CD4-positive, alpha-beta T cell (primary cell): ENCODE data around the gene NCK2. TPM values are rescaled to one million over a fixed set of nuclear protein-coding genes. Genes with fewer than 3 reads are reported as not detected.

Experiments used
- ATAC-seq: fragments of 200-7000 bp; cut with Tn5 transposase; one replicate; pipeline ENCODE4 v1.10.0; 2022; ENCODE audit warnings: mild to moderate bottlenecking; ENCODE audit not compliant: poor library complexity
- CTCF ChIA-PET: fragments of 350-600 bp; sonication (Branson Sonifier 250); formaldehyde crosslinking; loops from one replicate; lab custom pipeline; 2021; ENCODE audit warnings: antibody characterized with exemption, inconsistent platforms; lab: Charles Lee
- POLR2A ChIA-PET: fragments of 350-600 bp; sonication (Branson Sonifier 250); formaldehyde crosslinking; loops from one replicate; lab custom pipeline; 2021; ENCODE audit warnings: antibody characterized with exemption, inconsistent platforms; lab: Charles Lee
- DNase-seq, 14 experiments: peaks; one replicate each; pipeline ENCODE4 v3.0.0-alpha.2; 2013 to 2020; ENCODE audit warnings: mixed read lengths in 2 of 14
- H3K27ac ChIP-seq, 2 donors: one replicate each; pipeline versions ENCODE4 v1.5.1 to v1.7.0; 2013; ENCODE audit warnings: low read length in 2 of 2, low read depth in 1 of 2, mild to moderate bottlenecking in 1 of 2
- H3K27me3 ChIP-seq, 2 experiments: 1 replicate in 1 of 2; 2 replicates in 1 of 2; pipeline versions ENCODE4 v1.6.1 to v1.7.0; 2013; ENCODE audit warnings: low read length in 2 of 2, control low read depth in 1 of 2, mild to moderate bottlenecking in 1 of 2, moderate library complexity in 1 of 2; ENCODE audit not compliant: insufficient read depth in 2 of 2, control insufficient read depth in 1 of 2
- H3K36me3 ChIP-seq: one replicate; pipeline ENCODE4 v1.6.1; 2013; ENCODE audit warnings: low read length, control low read depth; ENCODE audit not compliant: insufficient read depth
- H3K4me1 ChIP-seq: one replicate; pipeline ENCODE4 v1.6.1; 2013; ENCODE audit warnings: low read length, control low read depth; ENCODE audit not compliant: insufficient read depth
- H3K4me3 ChIP-seq: one replicate; pipeline ENCODE4 v1.5.1; 2013; ENCODE audit warnings: mild to moderate bottlenecking, low read length, moderate library complexity
- H3K9me3 ChIP-seq, 2 experiments: 1 replicate in 1 of 2; 2 replicates in 1 of 2; pipeline versions ENCODE4 v1.6.1 to v1.7.0; 2013; ENCODE audit warnings: low read length in 2 of 2, mild to moderate bottlenecking in 2 of 2, control low read depth in 1 of 2, moderate library complexity in 1 of 2; ENCODE audit not compliant: control insufficient read depth in 1 of 2, insufficient read depth in 1 of 2
- H3K27ac Mint-ChIP-seq: one replicate; pipeline ENCODE4 v1.8.0; 2020; ENCODE audit warnings: mixed read lengths
- H3K27me3 Mint-ChIP-seq: one replicate; pipeline ENCODE4 v1.8.0; 2021; ENCODE audit warnings: mixed read lengths
- H3K36me3 Mint-ChIP-seq: one replicate; pipeline ENCODE4 v1.8.0; 2021; ENCODE audit warnings: low read depth, mixed read lengths
- H3K4me1 Mint-ChIP-seq: one replicate; pipeline ENCODE4 v1.8.0; 2021; ENCODE audit warnings: low read depth, mixed read lengths
- H3K4me3 Mint-ChIP-seq: one replicate; pipeline ENCODE4 v1.8.0; 2020; ENCODE audit warnings: mild to moderate bottlenecking, mixed read lengths
- H3K9me3 Mint-ChIP-seq: one replicate; pipeline ENCODE4 v1.8.0; 2020; ENCODE audit warnings: mixed read lengths
- CTCF ChIP-seq: fragments of 200-600 bp; IDR thresholded peaks from one replicate; pipeline ENCODE4 v1.8.0; 2022; ENCODE audit warnings: antibody characterized with exemption, mild to moderate bottlenecking
- intact Hi-C, 2 experiments: fragments of 100-400 bp; cut with DNase I in 1 of 2; cut with micrococcal nuclease in 1 of 2; formaldehyde crosslinking; loops; one replicate each; pipeline versions ENCODE4 v1.15.1 to v1.9.0; 2023 to 2025; cut with DNase I, micrococcal nuclease
- total RNA-seq, 174 experiments: library from RNA in 2 of 174; stranded (reverse) in 2 of 174; gene quantifications; one replicate each; pipeline ENCODE4 v1.2.3 and lab custom pipeline; 2021 to 2026

NCK2 gene
- total RNA-seq, 2 experiments from 2014 or later: 92.1 to 92.3 TPM

- Mint-ChIP-seq H3K27ac (peak overlapping the region; percentile 97), H3K4me3 (peak overlapping the region; percentile 59), H3K27me3 (no peaks in the 10 kb centered on the region), H3K9me3 (no peaks in the 10 kb centered on the region), H3K36me3 (peaks cover 73% of the 10 kb centered on the region), H3K4me1 (peaks cover 95% of the 10 kb centered on the region)
- intact Hi-C loops: no loop called here
- DNase-seq (peak in 3 of 14 experiments; percentile 49 to 71 (median 58)), ATAC-seq (peak; percentile 63)
- ChIA-PET POLR2A (interaction anchor here (0.7 to 2.3 kb wide), 4 partner anchors 9 to 71 kb away, joined by 3 to 8 read pairs (median 6); no protein-coding TSS in a partner anchor), CTCF (no interaction called here)
- no peak overlapping the region for H3K27ac ChIP-seq
- no peak for TF ChIP-seq CTCF
- peaks cover 95% of the 10 kb centered on the region for H3K4me1 ChIP-seq
- no peaks in the 10 kb centered on the region for H3K27me3 ChIP-seq
- peaks cover 47% of the 10 kb centered on the region for H3K36me3 ChIP-seq
- no peak overlapping the region for H3K4me3 ChIP-seq
- H3K9me3 ChIP-seq: no peaks in the 10 kb centered on the region
Measured at GRCh38 chr2:105864262-105864661, 119.5 kb downstream of the NCK2 start.

GRCh38 chr2:105865222-105865913, 120.7 kb downstream of the NCK2 start:
- peak in 1 of 14 experiments; percentile 34 for DNase-seq
- Histone ChIP-seq H3K27me3 (no peaks in the 10 kb centered on the region), H3K27ac (peak overlapping the region in 1 of 2 donors; percentile 30), H3K4me1 (peaks cover 95% of the 10 kb centered on the region), H3K36me3 (peaks cover 51% of the 10 kb centered on the region), H3K9me3 (no peaks in the 10 kb centered on the region), H3K4me3 (no peak overlapping the region)
- H3K27me3 Mint-ChIP-seq: no peaks in the 10 kb centered on the region
- ChIA-PET POLR2A (interaction anchor here (0.7 to 2.0 kb wide), 5 partner anchors 8 to 316 kb away, joined by 3 to 8 read pairs (median 3); no protein-coding TSS in a partner anchor), CTCF (no interaction called here)
- peak overlapping the region; percentile 20 for H3K4me3 Mint-ChIP-seq
- ATAC-seq: no peak
- H3K27ac Mint-ChIP-seq: peak overlapping the region; percentile 97
- no peak for TF ChIP-seq CTCF
- peaks cover 79% of the 10 kb centered on the region for H3K36me3 Mint-ChIP-seq
- intact Hi-C loops: no loop called here
- peaks cover 95% of the 10 kb centered on the region for H3K4me1 Mint-ChIP-seq
- H3K9me3 Mint-ChIP-seq: no peaks in the 10 kb centered on the region

- no peak overlapping the region for H3K27ac ChIP-seq
Measured at GRCh38 chr2:105866216-105867185, 121.8 kb downstream of the NCK2 start.

More at GRCh38 chr2:105866216-105867185, 121.8 kb downstream of the NCK2 start:
- Mint-ChIP-seq H3K4me3 (no peak overlapping the region), H3K27ac (peak overlapping the region; percentile 97), H3K36me3 (peaks cover 78% of the 10 kb centered on the region), H3K27me3 (no peaks in the 10 kb centered on the region), H3K9me3 (no peaks in the 10 kb centered on the region), H3K4me1 (peaks cover 94% of the 10 kb centered on the region)
- Histone ChIP-seq H3K36me3 (peaks cover 57% of the 10 kb centered on the region), H3K4me3 (no peak overlapping the region), H3K9me3 (no peaks in the 10 kb centered on the region), H3K4me1 (peaks cover 96% of the 10 kb centered on the region), H3K27me3 (no peaks in the 10 kb centered on the region)
- CTCF ChIA-PET: no interaction called here
- no peak for ATAC-seq
- DNase-seq: no peak
- intact Hi-C loops: no loop called here
- no peak for TF ChIP-seq CTCF
- POLR2A ChIA-PET: interaction anchor here (1.3 to 1.7 kb wide), 2 partner anchors 10 to 14 kb away, joined by 4 to 6 read pairs; no protein-coding TSS in a partner anchor
